HG02623 (cell line): Measurements from ENCODE around the gene BOLA2.
"Not testable (repeated sequence)": the region's sequence is repeated elsewhere in the genome, so short reads cannot be mapped to it uniquely, and the experiment has no call there.

Source experiments
- ATAC-seq: cut with Tn5 transposase; IDR thresholded peaks from one replicate; pipeline ENCODE4 v1.9.1; 2021; ENCODE audit warnings: moderate library complexity; ENCODE audit not compliant: unreplicated experiment

BOLA2 gene

DNA sequence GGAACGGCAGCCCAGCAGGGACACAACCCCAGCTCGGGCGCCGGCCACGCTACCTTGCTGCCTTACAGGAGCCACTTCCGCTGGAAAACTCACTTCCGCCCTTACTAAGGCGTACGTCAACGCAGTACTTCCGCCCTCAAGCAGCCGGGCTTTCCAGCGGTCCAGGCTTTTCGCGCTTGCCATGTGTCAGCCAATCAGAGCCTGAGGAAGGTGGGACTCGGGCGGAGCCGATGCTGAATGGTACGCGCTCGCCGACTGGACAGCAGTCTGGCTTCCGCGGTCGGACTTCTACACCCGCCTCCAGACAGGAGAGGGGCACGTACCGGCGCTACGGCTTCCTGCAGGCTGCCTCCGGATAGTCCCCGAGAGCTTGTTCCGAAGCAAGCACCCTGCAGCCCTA, at the start of gene BOLA2, which contains the start of gene SLX1B:
TSS of gene BOLA2 (minus strand) at position 83 of the 400 bp plus-strand sequence. CDS start 98 bp downstream, outside the sequence.
TSS of gene SLX1B (plus strand) at position 265 of the 400 bp plus-strand sequence.
- ATAC-seq: peak; percentile 79

DNA sequence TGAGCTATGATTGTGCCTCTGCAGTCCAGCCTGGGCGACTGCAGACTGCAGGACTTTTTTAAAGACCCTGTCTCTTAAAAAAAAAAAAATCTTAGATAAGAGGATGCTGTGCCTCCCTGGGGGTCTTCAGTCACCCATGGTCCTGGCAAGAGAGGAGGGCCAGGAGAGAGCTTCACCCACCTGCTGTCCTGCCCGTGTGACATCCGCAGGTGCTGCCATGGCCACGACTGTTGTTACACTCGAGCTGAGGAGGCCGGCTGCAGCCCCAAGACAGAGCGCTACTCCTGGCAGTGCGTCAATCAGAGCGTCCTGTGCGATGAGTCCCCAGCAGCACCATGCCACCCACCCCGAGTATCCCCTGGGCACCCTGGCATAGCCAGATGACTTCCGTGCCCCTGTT, 28.1 kb upstream of the BOLA2 start:
- ATAC-seq: not testable (repeated sequence)

DNA sequence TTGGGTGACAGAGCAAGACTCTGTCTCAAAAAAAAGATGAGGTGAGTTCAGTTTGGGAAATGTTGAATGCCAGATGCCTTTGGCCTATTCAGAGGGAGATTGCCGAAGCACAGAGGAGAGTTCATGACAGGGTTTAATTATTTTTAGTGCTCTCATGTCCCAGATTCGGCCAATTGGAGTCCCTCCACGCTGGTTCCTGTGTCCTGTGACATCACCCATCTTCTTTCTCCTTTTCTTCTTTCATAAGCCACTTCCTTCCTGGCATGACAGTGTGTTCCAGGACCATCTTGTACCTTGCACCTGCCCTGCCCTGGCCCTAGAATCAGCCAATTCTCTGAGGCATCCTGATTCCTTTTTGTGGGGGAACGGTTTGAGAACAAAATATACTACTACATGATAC, 17.9 kb upstream of the BOLA2 start:
- ATAC-seq: not testable (repeated sequence)

DNA sequence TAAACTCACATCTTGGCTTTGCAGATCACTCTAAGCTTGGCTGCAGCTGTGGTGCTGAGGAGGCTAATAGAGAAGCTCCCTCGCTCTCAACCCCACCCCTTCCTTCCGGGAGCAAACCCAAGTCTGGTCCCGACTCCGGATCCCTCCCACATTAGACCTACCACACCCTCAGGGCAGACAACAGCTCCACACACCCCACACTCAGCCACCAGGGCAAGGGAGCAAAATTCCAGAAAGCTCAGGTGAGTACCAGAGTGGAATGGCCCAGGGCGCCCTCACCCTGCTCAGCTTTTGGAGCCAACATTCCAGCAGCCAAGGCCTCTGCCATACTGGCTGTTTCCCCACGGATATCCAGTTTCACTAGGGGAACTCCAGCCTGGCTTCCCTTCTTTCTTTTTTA, 15.5 kb upstream of the BOLA2 start:
- not testable (repeated sequence) for ATAC-seq

DNA sequence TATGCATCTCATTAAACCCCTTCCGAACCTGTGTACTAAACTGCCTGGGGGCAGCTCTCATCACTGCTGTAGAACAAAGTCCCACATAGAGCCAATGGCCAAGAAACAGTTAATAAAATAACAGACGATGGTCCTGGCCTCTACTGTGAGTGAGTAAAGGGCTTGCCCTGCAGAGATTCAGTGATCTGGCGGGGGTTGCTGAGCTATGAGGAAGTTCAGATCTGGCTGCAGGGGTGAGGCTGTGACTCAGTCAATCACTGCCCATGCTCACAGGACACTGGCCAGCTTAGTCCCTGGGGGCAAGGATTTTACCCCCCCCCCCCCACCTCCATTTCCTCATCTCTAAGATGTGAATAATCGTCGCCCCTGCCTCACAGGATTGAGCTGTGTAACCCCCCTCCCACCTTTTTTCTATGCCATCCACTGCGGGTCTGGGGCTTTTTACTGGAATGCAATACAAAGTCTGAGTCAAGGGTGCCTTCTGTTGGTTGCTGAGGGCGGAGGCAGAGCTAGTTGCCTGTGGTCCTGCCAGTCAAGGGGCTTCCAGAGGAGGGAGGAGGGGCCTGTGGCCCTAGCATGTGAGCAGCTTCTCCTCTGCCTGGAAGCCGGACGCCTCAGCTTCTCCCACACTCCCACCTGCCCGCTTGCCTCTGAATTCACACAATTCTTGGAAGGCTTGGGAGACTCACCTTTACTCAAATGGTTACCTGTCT, 13.7 kb upstream of the BOLA2 start:
- ATAC-seq: not testable (repeated sequence)

GRCh38 chr16:29466904-29467303, 12.8 kb upstream of the BOLA2 start:
- ATAC-seq: not testable (repeated sequence)

DNA sequence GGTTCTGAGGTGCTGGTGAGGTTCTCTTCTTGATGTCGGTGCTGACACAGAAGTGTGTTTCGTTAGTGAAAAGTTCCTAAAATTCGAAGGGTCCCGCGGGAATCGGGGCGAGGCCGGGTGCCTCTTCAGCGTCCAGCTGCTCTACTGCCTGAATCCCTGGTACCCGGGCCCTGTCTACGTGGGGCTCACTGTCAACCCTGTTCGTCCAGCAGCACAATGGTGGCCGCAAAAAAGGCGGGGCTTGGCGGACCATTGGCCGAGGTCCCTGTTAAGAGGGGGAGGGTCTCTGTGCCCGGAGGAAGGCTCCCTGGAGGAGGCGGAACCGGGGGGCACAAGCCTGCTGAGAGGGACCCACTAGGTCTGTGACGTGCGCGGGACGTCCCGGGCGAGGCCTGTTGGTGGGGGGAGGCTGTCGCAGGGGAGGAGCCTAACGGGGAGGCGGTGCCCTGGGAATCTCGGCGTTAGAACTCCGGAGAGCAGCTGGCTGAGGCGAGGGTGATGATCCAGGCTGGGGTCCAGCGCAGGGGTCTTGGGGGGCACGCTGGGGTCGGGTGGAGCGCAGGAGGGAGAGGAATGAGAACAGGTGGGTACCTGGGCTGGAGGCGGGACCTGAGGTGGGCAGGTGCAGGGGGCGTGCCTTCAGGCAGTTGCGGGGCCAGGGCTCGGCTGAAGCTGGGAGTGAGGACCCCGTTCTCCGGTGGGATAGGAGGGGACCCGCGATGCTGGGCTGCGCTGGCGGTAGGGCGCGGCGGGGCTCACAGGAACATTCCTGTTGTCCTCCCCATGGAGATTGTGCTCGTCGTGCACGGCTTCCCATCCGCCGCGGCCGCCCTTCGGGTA, 12.1 kb upstream of the BOLA2 start:
- ATAC-seq: not testable (repeated sequence)

- not testable (repeated sequence) for ATAC-seq
These were observed 6.5 kb upstream of the BOLA2 start for GRCh38 chr16:29460647-29461030.

DNA sequence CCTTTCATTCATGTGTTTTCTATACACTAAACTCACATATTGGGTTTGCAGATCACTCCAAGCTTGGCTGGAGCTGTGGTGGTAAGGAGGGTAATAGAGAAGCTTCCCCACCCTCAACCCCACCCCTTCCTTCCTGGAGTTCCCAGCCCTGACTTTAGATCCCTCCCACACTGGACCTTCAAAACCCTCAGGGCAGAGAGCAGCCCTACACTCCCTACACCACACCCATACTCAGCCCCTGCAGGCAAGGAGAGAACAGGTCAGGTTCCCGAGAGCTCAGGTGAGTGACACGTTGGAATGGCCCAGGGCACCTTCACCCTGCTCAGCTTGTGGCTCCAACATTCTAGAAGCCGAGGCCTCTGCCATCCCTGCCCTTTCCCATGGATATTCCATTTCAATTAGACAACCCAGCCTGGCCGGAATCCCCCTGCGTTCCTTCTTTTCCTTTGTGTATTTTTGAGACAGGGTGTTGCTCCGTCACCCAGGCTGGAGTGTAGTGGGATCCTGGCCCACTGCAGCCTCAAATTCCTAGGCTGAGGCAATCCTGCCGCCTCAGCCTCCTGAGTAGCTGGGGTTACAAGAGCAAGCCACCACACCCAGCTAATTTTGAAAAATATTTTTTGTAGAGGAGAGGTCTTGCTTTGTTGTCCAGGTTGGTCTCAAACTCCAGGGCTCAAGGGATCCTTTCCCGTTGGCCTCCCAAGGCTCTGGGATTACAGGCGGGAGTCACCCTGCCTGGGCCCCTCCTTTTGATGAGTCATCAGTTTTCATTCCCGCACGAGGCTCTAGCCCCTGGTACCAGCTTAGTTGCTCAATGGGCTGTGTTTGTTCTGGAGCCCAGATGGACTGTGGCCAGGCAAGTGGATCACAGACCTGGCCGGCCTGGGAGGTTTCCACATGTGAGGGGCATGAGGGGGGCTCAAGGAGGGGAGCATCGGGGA, 5.8 kb upstream of the BOLA2 start, which contains the start of gene SULT1A4:
TSS of gene SULT1A4 (plus strand) at position 208 of the 941 bp plus-strand sequence. CDS start 1,473 bp downstream, outside the sequence.
- ATAC-seq: not testable (repeated sequence)

- ATAC-seq: not testable (repeated sequence)
These were observed 3.5 kb upstream of the BOLA2 start for GRCh38 chr16:29457660-29458059.

DNA sequence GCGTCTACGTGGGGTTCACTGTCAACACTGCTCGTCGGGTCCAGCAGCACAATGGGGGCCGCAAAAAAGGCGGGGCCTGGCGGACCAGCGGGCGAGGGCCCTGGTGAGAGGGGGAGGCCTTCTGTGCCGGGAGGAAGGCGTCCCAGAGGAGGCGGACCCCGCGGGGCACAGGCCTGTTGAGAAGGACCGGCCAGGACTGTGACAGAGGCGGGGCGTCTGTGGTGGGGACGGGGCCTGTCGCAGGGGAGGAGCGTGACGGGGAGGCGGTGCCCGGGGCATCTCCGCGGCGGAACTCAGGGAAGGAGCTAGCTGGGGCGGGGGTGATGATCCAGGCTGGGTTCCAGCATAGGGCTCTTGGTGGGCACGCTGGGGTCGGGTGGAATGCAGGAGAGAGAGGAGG, 677 bp upstream of the BOLA2 start:
- peak; percentile 52 for ATAC-seq

- ATAC-seq: not testable (repeated sequence)
These were observed 397 bp downstream of the BOLA2 start for GRCh38 chr16:29453754-29454153.

DNA sequence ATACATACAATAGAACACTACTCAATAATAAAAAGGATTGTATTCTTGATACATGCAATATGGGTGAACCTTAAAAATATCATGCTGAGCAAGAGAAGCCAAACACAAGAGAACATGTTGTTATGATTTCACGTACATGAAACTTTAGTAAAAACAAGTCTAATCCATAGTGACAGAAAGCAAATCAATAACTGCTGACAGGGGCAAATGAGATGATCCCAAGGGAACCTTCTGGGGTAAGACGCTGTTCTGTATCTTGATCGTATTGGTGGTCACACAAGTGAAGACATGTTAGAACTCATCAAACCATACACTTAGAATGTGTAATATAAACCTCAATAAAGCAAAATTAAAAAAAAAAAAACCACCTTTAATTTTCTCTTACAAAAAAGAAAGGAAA, 28.8 kb downstream of the BOLA2 start:
- ATAC-seq: not testable (repeated sequence)

DNA sequence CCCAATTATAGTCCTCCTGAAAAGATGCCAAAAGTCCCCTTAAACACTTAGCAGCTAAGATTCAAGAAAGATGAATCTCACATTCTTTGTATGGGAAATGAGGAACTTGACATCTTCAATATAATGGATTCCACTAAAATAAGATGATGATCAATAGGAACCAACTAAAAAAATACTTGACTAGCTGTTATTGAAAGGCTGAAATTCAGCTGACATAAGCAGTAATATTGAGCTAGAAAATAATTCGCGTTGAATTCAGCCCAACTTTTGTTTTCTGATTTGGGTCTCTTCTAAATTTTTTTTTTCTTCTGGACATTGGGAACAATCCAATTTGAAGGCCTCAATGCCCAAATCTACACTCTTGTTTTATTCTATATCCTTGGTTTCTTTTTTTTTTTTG, 30.6 kb downstream of the BOLA2 start:
- not testable (repeated sequence) for ATAC-seq

- ATAC-seq: not testable (repeated sequence)
These were observed 48.9 kb downstream of the BOLA2 start for GRCh38 chr16:29405249-29405648.
